ENCODE measurements around the gene SIN3A. TPM values are rescaled to one million over a fixed set of nuclear protein-coding genes. Genes with fewer than 3 reads are reported as not detected.

Gene SIN3A
- total RNA-seq, 1 experiment from 2014 or later: 45.5 TPM

DNA sequence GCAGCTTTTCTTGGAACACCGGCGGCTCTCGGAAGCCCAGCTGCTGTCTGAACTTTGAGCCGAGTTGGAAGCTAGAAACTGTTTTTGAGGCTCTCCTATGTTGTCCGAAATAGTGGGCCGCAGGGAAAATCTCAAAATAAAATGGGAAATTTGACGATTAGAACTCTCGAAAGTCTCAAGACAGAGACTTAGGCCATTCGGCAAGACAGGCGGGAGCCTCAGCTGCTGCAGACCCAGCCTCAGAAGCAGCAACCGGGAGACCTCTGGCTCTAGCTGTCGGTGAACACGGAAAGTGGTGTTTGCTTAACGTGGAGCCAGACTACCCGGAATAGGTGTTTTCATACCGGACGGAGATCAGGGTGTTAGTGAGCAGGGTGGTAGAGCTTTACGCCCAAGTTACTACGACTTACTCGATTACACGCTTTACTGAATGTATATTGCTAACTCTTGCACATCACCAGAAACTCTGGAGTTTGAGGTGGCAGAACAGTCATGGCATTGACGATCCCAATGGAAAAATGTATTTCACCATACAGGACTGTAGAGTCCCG, 82.7 kb downstream of the SIN3A start:
- no peaks in the 10 kb centered on the region for H3K9me3 Mint-ChIP-seq (ENCODE audit: unreplicated experiment)
- peak overlapping the region; percentile 96 for H3K27ac Mint-ChIP-seq (ENCODE audit: low read depth, unreplicated experiment)
- ChIA-PET POLR2A (interaction anchor here (0.5 to 7.5 kb wide), 38 partner anchors 9 to 1666 kb away, joined by 3 to 245 read pairs (median 5); partner anchors contain the start of genes C15orf39, COMMD4, IMP3 and NEIL1), CTCF (interaction anchor here (0.6 to 2.3 kb wide), 15 partner anchors 7 to 770 kb away, joined by 3 to 23 read pairs (median 4); partner anchors contain the start of gene IMP3)
- peak overlapping the region; percentile 91 for H3K4me3 Mint-ChIP-seq (ENCODE audit: unreplicated experiment)
- peaks cover 71% of the 10 kb centered on the region for H3K36me3 Mint-ChIP-seq (ENCODE audit: insufficient read depth, unreplicated experiment)
- BruUV-seq (replicated peaks): TSS peak; percentile 77
- no peaks in the 10 kb centered on the region for H3K27me3 Mint-ChIP-seq (ENCODE audit: insufficient read depth, unreplicated experiment)
- TF ChIP-seq, protein P1, sequence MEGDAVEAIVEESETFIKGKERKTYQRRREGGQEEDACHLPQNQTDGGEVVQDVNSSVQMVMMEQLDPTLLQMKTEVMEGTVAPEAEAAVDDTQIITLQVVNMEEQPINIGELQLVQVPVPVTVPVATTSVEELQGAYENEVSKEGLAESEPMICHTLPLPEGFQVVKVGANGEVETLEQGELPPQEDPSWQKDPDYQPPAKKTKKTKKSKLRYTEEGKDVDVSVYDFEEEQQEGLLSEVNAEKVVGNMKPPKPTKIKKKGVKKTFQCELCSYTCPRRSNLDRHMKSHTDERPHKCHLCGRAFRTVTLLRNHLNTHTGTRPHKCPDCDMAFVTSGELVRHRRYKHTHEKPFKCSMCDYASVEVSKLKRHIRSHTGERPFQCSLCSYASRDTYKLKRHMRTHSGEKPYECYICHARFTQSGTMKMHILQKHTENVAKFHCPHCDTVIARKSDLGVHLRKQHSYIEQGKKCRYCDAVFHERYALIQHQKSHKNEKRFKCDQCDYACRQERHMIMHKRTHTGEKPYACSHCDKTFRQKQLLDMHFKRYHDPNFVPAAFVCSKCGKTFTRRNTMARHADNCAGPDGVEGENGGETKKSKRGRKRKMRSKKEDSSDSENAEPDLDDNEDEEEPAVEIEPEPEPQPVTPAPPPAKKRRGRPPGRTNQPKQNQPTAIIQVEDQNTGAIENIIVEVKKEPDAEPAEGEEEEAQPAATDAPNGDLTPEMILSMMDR (IDR thresholded peaks at IDR 0.05; ENCODE audit: unreplicated experiment): no peak
- peaks cover 8% of the 10 kb centered on the region for H3K4me1 Mint-ChIP-seq (ENCODE audit: insufficient read depth, unreplicated experiment)
- intact Hi-C loops (cut with micrococcal nuclease): loop anchor here (2.0 to 5.0 kb wide), 5 partner anchors 86 to 340 kb away; partner anchors contain the start of gene PTPN9
- DNase-seq (ENCODE audit: unreplicated experiment): no peak

- peak within 1 kb of the TSS; percentile 96 for H3K27ac Mint-ChIP-seq (ENCODE audit: low read depth, unreplicated experiment)
- H3K27me3 Mint-ChIP-seq (ENCODE audit: insufficient read depth, unreplicated experiment): no peaks in the 10 kb centered on the region
- TF ChIP-seq, protein P1 (IDR thresholded peaks at IDR 0.05; ENCODE audit: unreplicated experiment): peak; percentile 64
- no peaks in the 10 kb centered on the region for H3K9me3 Mint-ChIP-seq (ENCODE audit: unreplicated experiment)
- DNase-seq (ENCODE audit: unreplicated experiment): peak; percentile 97
- intact Hi-C loops (cut with micrococcal nuclease): loop anchor here (1.0 to 5.0 kb wide), 7 partner anchors 87 to 339 kb away; partner anchors contain the start of gene PTPN9
- peaks cover 8% of the 10 kb centered on the region for H3K4me1 Mint-ChIP-seq (ENCODE audit: insufficient read depth, unreplicated experiment)
- ChIA-PET POLR2A (interaction anchor here (0.5 to 7.5 kb wide), 45 partner anchors 9 to 1667 kb away, joined by 3 to 245 read pairs (median 4); partner anchors contain the start of genes C15orf39, CLK3, COMMD4 and IMP3), CTCF (interaction anchor here (0.6 to 2.3 kb wide), 33 partner anchors 8 to 1650 kb away, joined by 3 to 23 read pairs (median 4); partner anchors contain the start of genes IMP3 and SNX33)
- no TSS peak for BruUV-seq (replicated peaks)
- peaks cover 73% of the 10 kb centered on the region for H3K36me3 Mint-ChIP-seq (ENCODE audit: insufficient read depth, unreplicated experiment)
- H3K4me3 Mint-ChIP-seq (ENCODE audit: unreplicated experiment): peak within 1 kb of the TSS; percentile 91
Observed at GRCh38 chr15:75367913-75368688, 83.4 kb downstream of the SIN3A start, which contains the start of gene MAN2C1. MAN2C1 (minus strand) TSS chr15:75368607; CDS start chr15:75368583, 24 bp downstream.

DNA sequence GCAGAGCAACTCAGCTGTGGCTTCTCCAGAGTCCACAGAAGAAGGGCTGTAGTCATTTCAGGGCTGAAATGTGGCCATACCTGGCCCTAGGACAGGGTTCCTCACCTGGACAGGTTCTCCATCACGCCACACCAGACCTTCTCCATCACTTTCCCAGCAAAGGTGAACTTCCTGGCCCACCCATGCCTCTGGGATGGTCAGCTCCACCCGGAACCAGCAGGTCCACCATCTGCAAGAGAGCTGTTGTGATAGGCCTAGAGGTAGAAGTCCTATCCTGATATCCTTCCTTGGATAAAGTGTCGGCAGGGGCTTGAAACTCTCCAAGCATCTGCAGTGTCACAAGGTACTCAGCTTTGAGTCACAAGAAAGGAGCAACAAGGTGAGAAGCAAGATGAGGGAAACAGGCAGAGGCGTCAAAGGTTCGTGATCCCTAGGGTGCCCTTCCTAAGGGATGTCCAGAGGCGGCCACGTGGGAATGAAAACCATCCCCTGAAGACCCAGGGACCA, 84.0 kb downstream of the SIN3A start:
- BruUV-seq (replicated peaks): no TSS peak
- intact Hi-C loops (cut with micrococcal nuclease): loop anchor here (1.0 to 5.0 kb wide), 5 partner anchors 140 to 317 kb away; partner anchors contain the start of gene PTPN9
- H3K27ac Mint-ChIP-seq (ENCODE audit: low read depth, unreplicated experiment): peak overlapping the region; percentile 96
- TF ChIP-seq, protein P1 (IDR thresholded peaks at IDR 0.05; ENCODE audit: unreplicated experiment): no peak
- DNase-seq (ENCODE audit: unreplicated experiment): no peak
- H3K36me3 Mint-ChIP-seq (ENCODE audit: insufficient read depth, unreplicated experiment): peaks cover 71% of the 10 kb centered on the region
- POLR2A ChIA-PET: interaction anchor here (0.5 to 7.5 kb wide), 29 partner anchors 8 to 752 kb away, joined by 3 to 245 read pairs (median 6); partner anchors contain the start of genes CLK3, COMMD4, IMP3 and NEIL1
- no peaks in the 10 kb centered on the region for H3K27me3 Mint-ChIP-seq (ENCODE audit: insufficient read depth, unreplicated experiment)
- H3K4me3 Mint-ChIP-seq (ENCODE audit: unreplicated experiment): peak overlapping the region; percentile 91
- H3K9me3 Mint-ChIP-seq (ENCODE audit: unreplicated experiment): no peaks in the 10 kb centered on the region
- peaks cover 8% of the 10 kb centered on the region for H3K4me1 Mint-ChIP-seq (ENCODE audit: insufficient read depth, unreplicated experiment)
- CTCF ChIA-PET: interaction anchor here (0.6 to 2.3 kb wide), 30 partner anchors 9 to 998 kb away, joined by 3 to 23 read pairs (median 4); partner anchors contain the start of genes IMP3 and SNX33

All from MCF 10A (cell line).